ENCODE data around the gene PMIS2.

The PMIS2 gene

GRCh38 chr19:35633727-35634440 is 47.9 kb downstream of the PMIS2 start:
- DNase-seq, result no peak

DNA sequence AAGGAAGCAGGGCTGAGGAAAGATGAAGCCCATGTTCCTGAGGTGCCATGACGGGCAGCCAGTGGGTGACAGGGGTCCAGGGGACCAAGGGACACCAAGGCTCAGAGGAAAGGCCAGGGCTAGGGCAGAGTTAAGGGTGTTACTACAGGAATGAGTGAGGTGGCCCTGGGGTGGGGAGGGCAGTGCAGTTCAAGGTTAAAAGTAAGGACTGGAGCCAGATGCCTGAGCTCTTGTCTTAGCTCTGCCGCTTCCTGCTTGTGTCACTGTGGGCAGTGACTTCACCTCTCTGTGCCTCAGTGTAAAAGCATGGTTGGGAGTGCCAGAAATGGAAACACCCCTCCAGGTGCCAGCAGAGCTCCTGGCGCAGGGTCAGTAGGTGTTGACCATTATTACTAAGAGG is 50.7 kb downstream of the PMIS2 start:
- DNase-seq, result no peak

Data from SIG-M5 (cell line).